CD4-positive, alpha-beta T cell treated with Interleukin-1 beta for 1 hour (primary cell): Measurements from ENCODE around the gene FAP.

Source experiments
- DNase-seq, 2 donors: peaks; one replicate each; pipeline ENCODE4 v3.0.0-alpha.2; 2020 to 2022

The FAP gene

DNA sequence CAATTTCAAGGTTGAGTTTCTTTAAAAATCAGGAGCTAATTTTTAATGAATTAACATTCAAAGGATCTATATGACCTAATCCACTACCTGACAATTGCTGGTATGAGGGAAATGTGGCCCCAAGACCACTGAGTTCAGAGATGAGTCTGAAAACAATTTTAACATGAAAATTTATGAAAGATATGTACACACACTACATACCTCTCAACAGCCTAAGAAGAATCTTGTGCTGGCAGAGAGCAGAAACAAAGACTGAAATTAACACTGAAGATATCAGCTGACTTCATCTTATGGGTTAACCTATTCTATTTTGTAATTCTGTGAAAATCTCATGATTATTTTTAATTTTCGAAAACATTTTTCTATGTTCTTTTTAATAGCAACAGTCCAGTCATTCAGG, 1.7 kb downstream of the FAP start:
- no peak for DNase-seq

DNA sequence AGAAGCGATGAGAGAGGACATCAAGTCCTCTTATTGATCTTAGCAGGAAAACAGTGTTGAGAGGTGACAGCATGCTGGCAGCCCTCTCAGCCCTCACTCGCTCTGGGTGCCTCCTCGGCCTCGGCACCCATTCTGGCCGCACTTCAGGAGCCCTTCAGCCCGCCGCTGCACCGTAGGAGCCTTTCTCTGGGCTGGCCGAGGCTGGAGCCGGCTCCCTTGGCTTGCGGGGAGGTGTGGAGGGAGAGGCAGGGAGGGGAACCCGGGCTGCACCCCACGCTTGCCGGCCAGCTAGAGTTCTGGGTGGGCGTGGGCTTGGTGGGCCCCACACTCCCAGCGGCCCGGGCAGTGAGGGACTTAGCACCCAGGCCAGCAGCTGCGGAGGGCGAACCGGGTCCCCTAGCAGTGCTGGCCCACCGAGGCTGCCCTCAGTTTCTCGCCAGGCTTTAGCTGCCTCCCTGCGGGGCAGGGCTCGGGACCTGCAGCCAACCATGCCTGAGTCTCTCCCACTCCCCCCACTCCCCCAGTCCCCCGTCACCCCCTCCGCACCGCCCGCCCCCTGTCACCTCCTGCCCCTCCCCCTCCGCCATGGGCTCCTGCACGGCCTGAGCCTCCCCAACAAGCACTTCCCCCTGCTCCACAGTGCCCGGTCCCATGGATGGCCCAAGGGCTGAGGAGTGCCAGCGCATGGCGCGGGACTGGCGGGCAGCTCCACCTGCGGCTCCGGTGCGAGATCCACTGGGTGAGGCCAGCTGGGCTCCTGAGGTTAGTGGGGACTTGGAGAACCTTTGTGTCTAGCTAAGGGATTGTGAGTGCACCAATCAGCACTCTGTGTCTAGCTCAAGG, 8.4 kb downstream of the FAP start:
- no peak for DNase-seq

DNA sequence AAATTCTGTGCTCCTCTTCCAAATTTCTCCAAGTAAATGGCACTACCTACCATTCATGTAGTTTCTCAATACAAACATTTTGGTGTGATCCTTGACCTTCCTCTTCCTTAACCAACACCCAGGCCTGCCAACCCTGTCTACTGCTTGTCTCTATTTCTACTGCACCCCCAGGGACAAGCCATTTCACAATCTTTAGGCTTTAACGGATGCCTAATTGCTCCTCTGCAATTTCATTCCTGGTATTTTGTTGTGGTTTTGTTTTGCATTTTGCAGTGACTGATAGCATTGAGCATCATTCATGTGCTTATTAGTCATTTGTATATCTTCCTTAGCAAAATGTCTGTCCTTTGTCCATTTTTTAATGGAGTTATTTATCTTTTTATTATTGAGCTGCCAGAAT, 10.0 kb downstream of the FAP start:
- no peak for DNase-seq

DNA sequence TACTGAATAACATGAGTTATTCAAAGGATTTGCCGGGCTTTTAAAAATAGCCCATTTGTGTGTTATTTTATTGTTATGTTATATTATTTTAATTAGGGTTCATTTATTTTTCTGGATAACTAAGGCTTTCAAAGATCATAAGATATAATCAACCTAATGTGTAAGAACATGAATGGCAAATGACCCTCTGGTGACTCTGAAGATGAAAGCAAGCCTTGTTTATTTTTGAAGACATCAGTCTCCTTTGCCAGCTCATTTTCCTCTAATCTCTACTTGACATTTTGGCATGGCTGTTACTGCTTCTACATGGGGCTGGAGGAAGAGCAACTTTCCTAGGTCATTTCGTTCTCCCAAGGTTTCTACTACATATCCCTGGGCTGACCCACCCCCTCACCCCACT, 10.6 kb downstream of the FAP start:
- DNase-seq, result no peak

DNA sequence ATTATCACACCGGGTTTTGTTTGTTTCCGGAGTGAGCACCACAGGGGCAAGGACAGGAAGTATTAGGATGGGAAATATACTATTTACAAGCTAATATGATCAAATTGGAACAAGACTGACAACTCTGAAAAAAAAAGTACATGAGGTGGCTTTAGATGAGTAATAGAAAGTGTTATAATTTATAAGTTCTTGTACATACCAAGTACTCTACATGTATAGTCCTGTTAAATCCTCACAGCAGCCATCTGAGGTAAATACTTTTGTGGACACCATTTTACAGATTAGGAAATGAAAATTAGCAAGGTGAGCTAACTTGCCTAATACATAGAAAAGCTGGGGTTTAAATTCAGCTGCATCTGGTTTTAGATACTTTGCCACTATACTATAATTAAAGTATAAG, 11.2 kb downstream of the FAP start:
- DNase-seq, result no peak

DNA sequence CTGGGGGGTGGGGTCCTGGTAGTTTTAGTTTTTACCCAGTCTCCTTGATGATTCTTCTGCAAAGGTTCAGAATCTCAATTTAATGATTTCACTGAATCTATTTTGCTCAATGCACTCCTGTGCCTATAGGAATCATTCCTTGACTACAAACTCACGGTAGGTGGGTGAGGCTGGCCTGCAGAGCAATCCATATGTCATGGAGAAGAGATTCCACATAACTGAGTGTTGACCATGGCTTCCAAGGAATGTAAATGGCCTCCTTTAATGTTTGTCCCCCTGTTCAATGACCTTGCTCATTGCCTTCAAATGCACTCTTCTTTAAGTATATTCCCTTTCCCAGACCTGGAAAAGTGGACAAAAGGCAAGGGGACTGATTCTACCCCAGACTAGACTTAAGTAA, 12.5 kb downstream of the FAP start:
- DNase-seq, result no peak

DNA sequence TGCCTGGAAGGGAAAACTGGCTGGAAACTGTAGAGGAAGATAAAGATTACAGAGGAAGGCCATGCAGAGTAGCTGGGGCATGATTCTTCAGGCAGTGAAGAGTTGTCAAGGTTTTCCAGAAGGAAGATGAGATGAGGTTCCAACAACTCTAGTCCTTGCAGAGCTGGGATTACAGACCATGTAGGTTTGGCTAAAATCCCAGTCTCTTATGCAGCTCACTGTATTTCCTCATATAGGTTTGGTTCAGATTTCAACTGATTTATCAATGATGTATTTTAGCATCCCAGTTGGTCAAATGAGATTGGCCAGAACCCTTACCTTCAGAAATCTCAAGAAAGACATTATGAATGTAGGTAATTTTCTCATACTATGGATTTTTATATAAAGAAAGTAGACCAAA, 16.4 kb downstream of the FAP start:
- DNase-seq, result no peak

DNA sequence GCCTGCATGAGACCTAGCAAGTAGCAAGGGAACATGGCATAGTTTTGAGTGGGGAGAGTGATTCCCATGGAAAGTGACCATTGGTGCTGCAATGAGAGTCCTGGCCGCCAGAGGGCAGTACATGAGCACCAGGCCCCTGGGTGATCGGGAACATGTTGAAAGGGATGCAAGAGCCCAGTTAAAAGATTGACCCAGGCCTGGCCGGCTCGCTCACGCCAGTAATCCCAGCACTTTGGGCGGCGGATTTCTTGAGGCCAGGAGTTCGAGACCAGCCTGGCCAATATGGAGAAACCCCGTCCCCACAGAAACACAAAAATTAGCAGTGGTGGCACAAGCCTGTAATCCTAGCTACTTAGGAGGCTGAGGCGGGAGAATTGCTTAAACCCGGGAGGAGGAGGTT, 22.2 kb downstream of the FAP start:
- peak; percentile 46 to 53 for DNase-seq

DNA sequence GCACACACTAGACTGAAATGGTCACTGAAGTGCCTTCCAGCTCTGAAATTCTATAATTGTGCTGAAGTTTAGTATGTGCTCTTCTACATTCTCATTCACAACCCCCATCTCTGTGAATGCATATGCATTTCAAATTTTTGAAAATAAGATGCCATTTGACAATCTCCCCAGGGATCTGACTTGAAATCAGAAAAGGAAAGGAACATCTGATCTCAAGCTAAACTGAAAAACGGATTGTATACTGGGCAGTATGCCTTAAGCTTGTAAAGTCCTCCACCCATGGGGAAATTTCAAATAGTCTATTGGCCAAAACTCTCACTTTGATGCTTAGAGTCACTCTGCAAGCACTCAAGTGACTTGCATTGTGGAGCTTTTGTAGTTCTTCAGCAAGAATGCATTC, 22.9 kb downstream of the FAP start:
- DNase-seq, result no peak

DNA sequence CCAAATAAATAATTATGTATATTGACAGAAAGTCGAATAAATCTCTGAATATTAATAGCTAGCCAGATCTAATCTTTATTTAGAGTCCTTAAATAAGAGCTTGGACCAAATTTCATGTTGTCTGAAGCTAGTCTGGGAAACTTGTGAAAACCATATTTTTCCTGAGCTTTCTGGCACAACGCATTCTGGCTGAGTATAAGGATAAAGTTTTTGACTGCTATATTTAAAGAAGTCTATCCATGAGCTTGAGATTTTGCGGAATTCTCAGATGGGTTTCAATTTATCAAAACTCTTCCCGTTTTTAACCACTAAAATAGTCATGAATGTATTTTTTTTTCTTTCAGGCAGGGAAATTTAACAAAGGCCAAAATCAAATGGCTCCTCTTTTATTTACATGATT, 23.8 kb downstream of the FAP start:
- no peak for DNase-seq

DNA sequence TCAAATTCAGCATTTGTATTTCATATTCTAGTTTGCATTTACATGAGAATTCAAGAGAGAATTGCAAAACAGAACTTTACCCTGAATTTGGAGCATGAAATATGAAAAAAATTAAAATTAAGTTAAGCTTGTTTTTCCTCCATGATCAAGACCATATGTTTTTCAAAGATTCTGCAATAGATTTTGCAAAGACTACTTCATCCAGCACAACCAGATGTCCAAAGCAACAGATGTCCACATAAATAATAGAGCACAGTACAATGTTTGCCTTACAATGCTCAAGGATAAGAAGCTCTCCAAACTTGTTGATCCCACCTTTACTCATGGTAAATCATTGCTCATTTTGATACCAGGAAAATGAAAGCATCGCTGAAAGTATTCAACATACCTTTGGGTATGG, 25.6 kb downstream of the FAP start:
- DNase-seq, result no peak

DNA sequence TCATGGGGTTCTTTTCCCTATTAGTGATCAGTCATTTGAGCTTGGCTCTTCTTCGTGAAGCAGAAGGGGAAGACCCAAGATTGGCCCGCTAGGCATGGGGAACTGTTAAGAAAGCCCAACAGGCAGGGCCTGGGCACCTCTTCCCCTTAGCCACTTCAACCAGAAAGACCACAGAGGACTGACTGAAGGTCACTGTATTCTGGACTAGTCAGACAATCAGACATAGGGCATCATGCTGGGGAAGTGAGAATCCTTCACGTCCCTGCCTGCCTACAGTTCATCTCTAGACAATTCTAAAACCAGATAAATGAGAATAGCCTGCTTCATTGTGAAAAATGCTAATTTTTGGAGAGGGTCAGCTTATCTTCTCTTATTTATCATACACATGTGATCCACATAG, 28.1 kb downstream of the FAP start:
- DNase-seq, result no peak

DNA sequence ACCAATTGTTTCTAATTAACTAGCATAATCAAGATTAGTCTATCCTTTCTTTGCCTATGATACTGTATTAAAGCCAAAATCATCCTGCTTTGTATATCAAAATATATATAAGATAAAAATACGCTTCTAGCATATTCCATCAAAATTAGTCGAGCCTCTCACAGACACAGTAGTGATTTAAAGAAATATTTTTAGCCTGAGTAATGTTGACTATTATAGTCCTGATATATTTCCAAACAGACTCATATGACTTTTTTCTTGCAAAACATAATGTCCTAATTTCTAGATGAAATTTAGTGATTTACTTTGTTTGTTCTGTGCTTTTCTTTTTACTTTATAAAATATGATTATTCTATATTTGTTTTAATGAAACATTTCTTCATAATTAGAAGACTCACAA, 30.9 kb downstream of the FAP start:
- DNase-seq, result no peak

DNA sequence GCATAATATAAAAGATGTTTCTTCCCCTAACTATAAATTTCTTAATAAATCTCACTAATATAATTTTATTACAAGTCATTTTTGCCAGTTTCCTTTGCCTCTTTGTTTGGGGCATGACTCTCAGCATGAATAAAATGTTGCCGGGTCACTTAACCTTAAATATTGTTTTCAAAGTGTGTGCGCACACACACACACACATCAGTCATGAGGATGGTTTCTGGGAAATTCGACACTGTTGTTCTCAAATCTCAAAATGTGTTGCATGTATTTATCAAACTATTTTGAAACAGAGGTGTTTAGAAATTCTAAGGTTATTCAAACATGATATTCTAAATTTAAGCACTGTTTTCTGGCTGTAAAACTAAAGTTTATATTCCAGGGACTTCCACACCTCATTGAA, 31.5 kb downstream of the FAP start:
- no peak for DNase-seq

DNA sequence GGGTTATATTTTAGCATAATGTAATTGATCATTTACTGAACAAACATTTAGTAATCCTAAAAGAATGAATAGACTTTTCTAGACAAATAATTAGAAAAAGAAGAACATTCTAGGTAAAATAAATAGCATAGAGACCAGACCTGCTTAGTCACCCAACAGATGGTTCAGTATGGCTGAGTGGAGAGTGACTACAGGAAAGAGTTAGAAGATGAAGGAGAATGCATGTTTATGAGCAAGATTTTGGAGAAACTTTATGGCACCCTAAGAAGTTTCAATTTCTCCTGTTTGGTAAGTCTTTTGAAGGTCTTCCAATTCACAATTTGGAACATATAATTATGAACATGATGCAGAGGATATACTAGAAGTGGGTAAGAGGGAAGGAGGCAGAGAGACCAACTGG, 32.9 kb downstream of the FAP start:
- no peak for DNase-seq

DNA sequence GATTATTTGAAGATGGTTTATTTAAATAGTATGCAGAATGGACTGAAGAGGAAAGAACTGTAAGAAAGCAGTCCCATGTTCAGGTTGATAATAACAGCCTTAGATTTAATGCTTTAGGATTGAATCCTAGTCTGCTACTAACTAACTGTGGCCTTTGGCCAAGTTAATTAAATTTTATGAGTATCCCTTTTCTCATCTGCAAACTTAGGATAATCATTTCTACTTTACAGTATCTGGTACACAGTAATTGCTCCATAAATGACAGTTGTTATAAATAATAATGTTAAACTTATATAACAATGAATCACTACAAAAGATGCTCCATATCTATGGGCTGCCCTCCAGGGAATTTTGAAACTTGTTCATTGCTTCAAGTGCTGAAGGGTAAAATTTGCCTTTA, 41.0 kb downstream of the FAP start:
- DNase-seq, result no peak

DNA sequence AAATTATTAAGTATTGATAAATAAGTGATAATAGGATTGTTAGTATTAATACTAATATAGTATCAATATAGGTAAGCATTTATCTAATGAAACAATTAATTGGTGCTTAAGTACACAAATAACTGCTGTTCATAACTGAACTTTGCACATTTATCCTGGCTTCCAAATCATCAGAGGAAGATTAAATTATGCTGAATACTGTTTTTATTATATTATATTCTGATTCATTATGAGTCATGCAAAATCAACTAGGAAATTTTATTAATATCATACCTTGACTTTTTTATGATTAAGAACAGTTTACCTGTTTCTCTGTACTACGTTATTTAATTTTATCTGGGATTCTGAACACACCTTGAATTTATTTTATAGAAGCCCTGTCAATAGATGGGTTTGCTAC, 42.6 kb downstream of the FAP start:
- no peak for DNase-seq

DNA sequence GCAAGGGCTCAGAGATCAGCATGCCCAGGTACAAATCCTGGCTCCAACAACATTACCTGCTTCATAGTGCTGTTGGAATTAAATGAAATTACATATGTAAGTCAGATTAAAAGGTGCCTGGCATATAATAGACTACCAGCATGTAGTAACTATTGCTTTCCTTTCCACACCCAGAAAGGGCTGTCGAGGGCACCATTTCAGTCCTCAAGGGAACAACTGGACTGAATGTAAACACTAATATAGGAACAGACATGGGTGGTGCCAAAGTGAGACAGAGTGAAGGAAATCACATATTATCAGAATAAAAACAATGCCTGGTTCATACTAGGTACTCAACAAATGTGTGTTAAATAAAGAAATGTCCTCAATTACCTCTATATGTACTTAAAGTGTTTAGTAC, 43.3 kb downstream of the FAP start:
- DNase-seq, result no peak

DNA sequence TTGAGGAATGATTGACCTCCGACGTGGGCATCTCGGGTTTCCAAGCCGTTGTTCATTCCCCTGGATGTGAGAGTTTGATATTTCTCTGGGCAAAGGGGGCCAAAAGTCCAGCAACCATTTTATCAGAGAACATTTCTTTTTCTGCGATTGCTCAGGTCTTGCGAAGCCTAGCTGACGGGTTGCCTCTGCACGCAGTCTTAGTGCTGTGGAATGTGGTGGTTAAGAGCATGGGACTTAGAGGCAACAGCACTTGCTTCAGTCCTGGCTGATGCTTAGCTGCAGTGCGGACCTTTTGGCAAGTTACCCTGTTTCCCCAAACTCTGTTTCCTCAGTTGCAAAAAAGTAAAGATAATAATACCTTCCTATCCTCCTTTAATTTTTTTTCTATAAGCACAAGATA, 45.0 kb downstream of the FAP start:
- no peak for DNase-seq

DNA sequence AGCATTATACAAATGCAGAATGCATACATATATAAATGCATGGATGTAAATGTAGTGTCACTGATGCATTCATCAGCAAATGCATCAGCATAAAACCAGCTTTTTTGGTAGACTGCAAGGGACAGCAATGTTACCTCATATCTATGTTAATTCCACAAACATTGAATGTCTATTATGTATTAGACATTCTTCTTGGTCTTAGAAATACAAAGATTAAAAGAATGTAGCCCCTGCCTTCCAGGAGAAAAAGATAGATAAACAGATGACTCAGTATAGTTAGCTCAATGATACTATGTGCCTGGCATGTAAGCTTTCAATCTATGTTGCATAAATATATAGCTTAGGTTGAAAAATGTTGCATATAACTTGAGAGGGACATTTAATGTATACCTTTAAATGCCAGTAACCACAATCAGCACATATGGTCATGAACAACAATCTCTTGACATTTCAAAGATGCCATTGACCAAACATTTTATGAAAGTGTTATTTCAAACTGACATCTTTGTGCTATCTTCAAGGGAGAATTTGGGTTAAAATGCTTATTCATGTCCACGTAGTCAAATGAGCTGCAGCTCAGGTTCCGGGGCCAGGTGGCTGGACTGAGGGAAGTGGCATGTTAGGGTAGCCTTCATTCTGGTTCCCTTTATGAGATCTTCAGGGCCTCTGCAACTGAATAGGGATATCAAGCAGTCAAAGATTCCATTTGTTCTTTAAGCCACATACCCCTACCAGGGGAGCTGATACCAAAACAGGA, 46.0 kb downstream of the FAP start:
- no peak for DNase-seq

DNA sequence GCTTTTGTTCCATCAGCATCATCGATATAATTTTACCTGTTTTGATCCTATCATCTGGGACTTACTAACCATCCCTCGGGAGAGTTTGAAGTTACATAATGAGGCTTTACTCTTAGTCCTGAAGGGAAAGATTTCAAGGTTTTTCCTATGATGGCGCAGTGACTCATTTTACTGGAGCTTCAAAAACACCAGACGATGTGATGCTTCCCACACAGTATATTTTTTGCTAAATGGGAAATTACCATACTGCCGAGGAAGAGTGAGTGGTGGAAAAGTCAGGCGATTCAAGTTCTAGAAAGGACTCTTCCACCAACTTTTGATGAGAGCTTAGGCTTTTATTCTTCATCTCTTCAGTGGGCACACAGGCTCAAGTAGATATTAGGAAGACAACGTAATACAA, 46.6 kb downstream of the FAP start:
- DNase-seq, result no peak

DNA sequence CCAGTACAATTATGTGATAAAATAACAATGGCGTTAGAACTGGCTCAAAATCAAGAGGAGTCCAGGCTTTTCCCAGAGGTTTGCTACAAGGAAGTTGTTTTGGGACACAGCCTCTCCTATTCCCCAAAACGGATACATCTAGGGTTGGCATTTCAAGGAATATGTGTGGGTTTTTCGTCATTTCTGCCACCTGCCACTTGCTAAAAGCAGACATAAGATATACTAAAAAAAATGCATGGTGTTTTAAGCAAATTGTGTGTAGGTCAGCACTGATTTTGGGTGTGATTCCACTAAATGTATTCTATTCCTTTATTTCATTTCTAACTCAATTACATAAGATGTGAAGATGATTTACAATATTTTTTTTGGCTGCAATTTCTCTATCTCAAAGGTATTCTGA, 54.8 kb downstream of the FAP start:
- no peak for DNase-seq

DNA sequence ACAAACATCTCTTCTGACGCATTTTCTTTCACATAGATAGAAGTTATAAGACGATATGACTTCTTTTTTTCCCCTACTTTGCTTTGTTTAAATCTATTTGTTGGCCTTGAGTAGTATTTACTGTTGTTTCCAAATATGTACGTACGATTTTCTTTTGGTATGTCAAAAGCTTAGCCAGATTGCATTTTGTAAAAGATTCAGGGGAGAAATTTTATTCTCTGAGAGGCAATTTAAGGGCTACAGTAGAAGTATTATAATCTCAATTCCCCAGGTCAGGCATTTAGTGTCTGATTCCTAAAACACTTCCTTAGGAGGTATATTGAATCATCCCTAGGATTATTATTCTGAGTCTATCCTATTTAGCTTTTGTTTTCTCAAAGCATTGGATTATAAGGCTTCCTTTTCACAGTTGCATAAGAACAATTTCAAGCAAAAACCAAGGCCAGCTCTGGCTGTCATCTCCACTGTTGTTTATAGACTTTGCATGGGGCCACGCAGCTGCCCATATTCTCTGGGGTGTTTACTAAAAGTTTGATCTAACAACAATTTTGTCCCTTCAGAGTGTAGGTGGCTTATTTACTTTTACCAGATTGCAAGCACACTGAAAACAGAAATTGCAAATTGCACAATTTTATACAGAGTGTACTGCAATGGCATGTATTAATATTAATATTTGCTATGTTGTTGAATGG, 57.6 kb downstream of the FAP start:
- DNase-seq, result no peak

DNA sequence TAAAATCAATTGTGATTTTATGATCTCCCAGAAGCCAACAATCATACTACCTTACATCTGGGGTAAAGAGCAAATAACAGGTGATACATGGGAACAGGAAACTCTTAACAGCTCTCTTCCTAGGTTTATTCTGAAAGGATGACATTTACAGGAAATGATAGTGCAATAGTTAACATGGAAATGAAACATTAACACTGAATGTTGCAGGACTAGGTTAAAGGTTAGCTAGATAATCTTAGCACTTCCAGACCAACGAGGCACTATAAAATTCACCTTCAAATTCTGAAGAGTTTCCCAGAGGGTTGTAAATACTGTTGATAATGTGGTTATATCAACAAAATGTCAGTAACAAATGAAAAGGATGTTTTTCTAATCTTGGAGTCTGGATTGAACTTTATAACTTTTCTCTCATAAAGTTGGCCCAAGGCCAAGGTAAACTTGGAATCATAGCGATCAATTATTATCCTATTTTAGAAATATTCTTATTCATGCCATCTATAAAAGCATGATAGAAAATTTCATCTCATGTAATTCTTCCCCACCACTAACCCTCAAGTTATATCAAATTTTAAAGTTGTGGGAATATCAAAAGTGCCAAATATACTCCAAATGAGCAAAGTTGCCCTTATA, 58.3 kb downstream of the FAP start:
- DNase-seq, result no peak
